Epidermal melanocyte (primary cell): Measurements from ENCODE around the gene KCNMB2.

Source experiments
- DNase-seq: peaks from one replicate; pipeline ENCODE4 v3.0.0; 2011; ENCODE audit warnings: low spot score; ENCODE audit not compliant: insufficient read length

KCNMB2 gene

DNA sequence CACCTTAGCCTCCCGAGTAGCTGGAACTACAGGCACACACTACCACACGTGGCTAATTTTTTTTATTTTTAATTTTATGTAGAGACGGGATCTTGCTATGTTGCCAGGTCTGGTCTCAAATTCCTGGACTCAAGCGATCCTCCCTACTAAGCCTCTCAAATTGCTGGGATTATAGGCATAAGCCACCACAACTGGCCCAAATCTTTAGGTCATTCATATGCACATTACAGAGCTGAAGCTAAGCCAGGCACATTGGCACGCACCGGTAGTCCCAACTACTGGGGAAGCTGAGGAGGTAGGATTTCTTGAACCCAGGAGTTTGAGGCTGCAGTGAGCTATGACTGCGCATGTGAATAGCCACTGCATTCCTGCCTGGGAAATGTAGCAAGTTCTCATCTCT, 269.5 kb downstream of the KCNMB2 start:
- no peak for DNase-seq

DNA sequence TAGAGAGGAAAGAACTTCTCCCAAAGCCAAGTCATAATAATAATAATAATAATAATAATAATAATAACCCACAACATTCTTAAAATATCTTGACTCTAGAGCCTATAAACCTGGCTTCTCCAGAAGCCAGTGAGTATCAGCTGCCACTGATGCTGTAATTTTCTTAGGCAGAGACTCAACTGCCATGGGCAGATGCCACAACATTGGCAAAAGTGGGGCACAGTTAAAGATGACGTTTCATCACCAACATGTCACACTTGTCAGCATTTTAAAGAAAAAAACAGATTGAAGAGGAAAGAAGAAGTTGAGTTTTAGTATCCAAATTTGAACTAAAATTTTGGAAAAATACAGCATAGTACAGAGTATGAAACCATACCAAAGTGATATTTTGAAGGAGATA, 270.4 kb downstream of the KCNMB2 start:
- no peak for DNase-seq

DNA sequence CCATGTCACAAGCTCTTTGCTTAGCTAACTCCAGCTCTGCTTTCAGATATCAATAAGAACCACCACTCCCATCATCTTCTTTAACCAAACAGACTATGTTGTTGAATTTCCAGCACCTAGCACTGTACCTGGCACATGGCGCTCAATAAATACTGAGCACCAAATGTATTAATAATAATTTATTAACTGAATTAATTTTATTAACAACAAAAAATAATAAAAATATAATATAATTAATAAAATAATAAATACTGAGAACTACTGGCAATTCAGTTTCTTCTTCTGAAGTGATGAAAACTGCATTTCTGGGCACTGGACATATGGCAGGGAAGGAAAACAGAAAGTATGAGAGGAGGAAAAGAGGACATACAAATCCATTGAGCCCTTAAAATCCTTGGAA, 271.5 kb downstream of the KCNMB2 start:
- DNase-seq, result no peak

DNA sequence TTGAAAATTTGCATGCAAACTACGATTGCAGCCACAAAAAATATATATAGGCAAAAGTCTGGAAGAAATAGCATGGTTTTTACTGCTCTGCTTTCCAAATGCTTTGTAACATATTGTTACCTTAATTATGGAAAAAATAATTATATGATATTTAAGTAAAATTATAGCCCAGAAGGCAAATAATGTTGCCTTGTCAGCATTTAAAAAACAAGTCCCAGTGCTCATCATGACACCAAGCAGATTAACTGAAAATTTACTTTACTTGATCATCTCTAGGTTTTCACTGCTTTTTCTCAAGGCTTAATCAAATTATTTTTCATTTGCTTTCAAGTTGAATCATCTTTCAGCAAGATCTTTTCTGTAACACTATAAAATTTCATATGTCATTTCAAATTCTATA, 272.5 kb downstream of the KCNMB2 start:
- no peak for DNase-seq

DNA sequence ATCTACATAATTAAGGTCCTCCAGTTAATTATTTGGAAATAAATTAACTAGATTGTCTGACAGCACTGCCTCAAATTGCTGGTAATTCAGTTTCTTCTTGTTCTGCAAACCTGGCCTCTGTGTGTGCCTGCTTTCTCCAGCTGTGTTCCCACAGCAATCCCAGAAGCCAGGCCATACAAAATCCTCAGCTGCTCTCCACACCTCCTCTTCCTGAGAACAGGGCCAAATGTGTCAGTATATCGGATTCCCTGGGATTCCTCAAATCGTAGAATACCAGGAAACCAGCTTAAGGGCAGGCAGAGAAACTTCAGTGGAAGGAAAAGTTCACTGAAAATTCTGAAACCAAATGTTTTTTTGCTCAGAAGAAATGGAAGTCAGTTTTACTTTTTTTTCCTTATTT, 273.9 kb downstream of the KCNMB2 start:
- no peak for DNase-seq

DNA sequence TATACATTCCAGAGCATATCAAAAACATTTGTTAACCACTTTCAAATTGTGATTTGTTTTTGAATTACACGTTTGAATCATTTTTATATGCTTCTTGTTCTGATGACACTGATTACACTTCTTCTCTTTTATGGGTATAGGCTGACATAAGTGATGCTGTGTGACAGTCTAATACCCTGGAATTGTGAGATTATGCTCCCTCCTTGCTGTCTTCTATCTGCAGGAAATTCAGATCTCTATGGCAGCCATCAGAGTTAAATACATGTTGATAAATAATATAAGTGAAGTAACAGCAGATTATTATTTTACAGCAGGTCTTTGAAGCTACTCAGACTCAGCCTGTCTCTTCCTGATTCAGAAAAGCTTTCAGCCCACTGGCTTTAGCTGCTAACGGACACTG, 286.5 kb downstream of the KCNMB2 start:
- DNase-seq, result no peak

DNA sequence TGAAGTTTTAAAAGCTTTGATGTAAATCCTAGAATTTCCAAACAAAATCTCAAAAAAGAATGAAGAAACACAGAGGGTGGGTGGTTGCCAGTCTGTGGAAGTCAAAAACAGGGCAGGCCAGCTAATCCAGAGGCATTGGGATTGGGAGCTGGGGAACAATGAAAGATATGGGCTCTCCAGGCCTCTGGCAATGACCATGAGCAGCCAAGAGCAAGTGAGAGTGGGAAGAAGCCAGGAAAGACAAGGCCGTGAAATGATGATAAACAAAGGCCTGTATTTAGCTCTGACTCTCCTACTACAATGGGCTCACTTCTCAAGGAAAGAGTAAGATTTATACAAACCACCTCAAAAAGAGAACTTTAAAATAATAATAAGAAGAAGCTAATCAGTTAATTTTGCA, 286.9 kb downstream of the KCNMB2 start:
- no peak for DNase-seq

DNA sequence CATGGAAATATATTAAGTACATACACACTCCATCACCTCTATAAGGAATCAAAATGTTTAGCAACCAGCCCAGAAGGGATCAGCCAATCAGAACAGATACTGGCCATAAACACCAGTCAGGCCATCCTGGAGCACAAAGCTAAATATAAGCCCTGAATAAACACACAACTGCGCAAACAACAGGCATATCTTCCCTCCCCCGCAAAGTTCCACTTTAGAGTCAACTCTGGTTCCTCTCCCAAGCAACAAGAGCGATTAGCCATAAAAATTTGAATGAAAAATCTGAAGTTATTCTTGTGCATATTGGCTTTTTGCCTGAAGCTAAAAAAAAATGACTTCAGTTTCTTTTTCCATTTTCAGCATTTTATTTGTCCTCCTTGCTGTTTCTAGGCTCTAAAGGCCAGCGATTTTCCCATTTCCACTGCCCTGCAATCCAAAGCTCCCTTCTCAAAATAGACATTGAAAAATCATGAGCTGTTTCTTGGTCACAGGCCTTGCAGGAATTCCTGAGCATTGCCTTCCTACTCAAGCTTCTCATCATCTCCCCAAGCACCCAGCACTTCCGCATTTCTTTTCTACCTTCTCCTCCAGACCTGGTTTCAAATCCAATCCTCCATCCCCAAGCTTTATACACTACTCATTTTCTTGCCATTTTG, 287.5 kb downstream of the KCNMB2 start:
- DNase-seq, result no peak

DNA sequence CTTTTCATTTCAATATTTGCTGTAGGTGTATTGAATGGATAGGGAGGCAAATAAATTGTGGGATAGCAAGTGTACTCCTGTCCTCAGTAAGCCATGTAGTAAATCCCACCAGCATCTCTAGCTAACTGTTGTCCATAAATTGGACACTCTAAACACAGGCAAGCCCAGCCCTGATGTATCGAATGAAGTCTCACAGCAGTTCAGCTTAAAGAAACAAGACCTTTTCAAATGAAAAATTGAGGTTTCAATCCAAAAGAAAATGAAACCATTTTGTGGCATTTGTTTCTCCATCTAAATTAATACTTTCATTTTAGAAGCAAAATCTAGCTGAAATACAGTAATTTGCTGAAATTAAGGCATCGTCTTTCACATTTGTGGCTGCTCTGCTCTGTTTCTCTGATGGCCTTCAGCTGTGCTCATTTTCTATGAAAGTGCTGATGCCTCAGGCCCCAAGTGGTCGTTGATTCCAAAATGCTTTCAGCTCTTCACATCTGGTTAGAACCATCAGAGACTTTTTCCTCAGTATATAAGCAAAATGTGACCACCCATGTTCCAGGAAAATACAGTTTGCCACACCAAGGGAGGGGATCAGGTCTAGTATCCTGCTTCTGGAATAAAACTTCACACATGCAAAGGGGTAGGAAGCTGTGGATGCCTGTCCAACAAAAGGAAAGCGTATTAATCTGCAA, 290.3 kb downstream of the KCNMB2 start:
- DNase-seq, result no peak

DNA sequence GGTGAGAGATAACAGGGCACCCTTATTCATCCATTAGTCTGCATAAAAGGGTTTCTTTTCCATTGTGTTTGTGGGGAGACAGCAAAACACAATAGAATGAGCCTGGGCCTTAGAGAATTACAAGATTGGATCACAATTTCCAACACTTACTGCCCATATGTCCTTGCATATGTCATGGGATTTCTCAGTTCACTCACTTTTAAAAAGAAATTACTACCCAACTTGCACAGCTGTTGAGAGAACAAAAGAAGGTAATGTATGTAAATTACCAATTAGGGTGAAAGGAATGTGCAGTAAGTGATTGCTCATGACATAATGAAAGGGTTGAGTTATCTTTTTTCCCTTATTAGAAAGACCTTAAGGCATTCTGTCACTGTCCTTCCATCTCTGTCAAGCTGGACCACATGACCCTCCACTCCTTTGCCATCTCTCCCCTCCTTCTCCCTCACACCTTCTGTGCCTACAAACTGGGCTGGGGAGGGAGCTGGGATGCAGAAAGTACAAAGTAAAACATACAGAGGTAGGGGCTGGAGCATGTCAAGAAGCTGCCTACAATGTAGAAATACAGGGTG, 291.1 kb downstream of the KCNMB2 start:
- DNase-seq, result no peak

DNA sequence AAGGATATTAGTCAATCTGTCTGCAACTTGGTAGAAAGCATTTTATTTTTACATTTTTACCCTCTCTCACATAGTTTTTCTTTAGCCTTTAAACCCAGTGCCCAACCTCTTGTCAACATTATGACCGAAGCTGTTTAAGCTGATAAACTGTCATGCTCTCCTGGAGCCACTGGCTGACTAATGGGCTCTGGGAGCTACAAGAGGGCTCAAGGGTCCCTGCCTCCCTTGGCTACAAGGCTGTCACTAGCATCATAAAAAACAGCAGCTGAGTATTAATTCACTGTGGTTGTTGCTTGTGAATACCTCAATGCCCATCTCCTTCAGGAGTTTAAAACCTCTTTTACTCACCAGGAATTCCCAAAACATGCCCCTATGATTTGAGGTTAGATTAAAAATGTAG, 297.5 kb downstream of the KCNMB2 start:
- DNase-seq, result no peak

DNA sequence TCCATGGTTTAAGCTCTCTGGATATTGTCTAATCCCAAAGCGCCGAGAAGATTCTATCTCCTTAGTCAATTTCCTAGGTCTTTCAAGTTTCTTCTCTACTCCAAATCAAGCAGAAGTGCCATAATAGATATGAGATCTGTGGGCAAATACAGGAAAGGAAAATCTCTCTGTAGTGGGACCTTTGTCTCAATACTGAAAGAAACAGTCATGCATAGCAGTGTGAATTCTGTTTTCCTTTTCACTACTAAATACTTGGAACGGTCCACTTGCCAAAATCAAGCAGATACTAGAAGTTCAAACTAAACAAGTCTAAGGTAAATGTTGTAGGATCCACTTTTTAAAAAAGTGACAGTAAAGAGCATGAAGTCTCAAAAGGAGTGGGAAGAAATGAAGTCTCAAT, 298.8 kb downstream of the KCNMB2 start:
- DNase-seq, result no peak

DNA sequence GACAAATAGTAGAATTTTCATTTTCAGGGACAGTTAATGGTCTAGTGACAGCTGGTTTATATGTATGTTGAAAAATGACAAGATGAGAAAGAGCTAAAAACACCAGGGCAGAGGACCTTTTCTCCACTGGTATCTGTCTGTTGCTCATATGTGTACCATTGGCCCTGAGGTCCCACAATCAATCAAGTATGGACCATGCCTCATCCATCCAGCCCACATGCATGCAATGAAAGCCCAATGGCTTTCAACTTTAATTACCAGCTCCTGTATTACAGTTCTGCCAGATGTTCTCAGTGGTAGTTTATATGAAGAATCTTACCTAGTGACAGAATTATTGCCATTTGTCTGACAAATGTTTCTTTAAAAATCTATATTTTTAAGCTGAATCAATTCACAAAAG, 301.3 kb downstream of the KCNMB2 start:
- DNase-seq, result no peak

DNA sequence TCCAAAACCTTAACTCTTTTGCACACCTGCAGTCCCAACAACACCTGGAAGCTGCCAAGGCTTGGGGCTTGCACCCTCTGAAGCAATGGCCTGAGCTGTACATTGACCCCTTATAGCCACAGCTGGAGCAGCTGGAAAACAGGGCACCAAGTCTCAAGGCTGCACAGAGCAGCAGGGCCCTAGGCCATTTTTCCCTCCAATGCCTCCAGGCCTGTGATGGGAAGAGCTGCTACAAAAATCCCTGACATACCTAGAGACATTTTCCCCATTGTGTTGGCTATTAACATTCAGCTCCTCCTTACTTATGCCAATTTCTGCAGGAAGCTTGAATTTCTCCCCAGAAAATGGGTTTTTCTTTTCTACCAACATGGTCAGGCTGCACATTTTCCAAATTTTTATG, 304.4 kb downstream of the KCNMB2 start:
- no peak for DNase-seq

DNA sequence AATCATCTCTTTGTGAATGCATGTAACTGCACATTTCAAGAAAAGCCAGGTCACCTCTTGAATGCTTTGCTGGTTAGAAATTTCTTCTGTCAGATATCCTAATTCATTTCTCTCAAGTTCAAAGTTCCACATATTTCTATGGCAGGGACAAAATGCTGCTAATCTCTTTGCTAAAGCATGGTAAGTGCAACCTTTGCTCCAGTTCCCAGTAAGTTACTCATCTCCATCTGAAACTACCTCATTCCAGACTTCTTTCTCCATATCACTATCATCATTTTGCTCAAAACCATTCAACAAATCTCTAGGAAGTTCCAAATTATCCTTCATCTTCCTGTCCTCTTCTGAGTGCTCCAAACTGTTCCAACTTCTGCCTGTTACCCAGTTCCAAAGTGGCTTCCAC, 304.8 kb downstream of the KCNMB2 start:
- no peak for DNase-seq

DNA sequence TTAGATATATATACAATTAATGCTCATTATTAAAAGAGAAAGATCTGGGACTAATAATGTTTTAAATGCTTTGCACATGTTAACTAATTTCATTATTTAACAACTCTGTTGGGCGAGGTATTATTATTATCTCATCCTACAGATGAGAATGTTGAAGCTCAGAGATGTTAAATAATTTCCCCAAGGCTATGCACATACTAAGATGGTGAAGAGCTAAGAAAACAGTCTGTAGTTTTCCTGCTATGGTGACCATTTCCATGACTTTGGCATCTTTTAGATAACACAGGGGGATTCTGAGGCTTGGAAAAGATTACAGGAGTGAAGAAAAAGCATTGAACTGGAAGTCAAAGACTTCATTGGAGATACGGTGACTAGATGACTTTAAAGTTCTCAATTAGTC, 308.7 kb downstream of the KCNMB2 start:
- no peak for DNase-seq

DNA sequence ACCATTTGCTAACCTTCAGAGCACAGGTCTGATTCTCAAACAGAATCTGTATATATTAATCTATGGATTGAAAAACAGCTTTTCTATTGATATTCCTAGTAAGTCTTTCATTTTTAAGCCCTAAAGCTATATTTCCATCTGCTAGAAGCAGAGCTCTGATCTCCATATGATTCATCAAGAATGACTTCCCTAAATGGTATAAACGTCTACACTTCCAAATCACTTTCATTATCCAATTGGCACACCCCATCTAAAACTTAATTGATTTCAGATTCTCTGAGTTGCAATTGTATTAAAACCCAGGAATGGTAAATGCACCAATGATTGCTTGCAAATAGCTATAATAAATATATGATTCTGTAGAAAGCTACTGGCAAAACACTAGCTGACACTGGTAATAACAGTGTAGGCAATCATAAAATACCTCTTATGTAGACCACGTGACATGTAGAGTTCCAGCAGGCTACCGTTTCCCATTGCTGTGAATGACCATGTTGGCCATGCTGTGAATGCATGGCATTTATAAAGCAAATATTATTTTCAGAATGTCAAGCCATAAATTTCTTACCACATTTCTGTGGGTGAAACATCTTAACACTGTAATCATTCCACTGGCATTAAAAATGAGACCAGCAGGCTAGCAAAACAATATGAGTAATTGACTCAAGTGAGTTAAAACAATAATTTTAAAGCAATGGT, 309.3 kb downstream of the KCNMB2 start:
- DNase-seq, result no peak

DNA sequence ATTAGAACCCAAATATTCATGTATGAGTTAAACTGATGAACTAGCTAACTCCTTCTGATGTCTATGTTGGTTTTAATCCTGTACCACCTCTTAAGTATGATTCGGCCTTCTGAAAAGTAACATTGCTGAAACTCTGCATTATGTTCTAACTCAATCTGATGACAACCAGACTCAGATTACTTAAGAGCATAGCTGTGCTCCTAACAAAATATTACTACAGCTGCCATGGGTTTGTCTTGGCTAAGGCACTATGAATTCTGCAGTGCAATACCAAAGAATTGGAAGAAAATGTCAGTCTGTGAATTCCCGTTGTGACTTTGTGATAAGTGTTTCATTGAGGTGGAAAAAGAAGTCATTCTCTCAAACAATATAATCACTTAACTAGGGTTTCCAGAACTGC, 311.0 kb downstream of the KCNMB2 start:
- no peak for DNase-seq

DNA sequence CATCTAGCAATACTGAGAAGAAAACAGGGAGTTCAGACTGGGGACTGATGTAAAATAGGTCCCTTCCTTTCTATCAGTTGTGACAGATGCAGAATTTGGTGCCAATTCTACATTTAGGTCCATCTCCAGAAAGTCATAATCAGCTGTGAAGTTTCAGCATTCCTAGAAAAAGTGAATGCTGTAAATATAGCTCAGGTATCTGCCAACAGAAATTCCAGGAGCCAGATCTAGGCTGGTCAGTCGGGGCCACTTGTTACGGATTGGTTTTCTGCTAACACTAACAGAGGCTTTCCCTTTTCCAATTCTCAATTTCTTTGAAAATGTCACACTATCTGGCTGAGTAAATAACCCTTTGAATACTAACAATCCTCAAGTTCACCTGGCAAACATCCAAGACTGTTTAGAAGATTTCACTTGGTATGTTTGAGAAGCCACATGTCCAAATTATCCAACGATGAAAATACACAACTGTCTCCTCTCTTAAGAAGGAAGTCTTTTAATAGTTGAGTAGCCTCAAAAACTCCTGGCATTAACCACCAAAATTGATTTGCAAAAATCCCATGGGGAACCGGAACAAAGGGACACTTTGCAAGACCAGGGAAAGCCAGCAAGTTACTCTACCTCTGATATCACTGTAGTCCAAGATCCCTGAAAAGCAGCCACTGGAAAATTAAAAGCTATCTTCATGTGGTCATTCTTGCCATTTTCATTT, 313.1 kb downstream of the KCNMB2 start:
- DNase-seq, result no peak

DNA sequence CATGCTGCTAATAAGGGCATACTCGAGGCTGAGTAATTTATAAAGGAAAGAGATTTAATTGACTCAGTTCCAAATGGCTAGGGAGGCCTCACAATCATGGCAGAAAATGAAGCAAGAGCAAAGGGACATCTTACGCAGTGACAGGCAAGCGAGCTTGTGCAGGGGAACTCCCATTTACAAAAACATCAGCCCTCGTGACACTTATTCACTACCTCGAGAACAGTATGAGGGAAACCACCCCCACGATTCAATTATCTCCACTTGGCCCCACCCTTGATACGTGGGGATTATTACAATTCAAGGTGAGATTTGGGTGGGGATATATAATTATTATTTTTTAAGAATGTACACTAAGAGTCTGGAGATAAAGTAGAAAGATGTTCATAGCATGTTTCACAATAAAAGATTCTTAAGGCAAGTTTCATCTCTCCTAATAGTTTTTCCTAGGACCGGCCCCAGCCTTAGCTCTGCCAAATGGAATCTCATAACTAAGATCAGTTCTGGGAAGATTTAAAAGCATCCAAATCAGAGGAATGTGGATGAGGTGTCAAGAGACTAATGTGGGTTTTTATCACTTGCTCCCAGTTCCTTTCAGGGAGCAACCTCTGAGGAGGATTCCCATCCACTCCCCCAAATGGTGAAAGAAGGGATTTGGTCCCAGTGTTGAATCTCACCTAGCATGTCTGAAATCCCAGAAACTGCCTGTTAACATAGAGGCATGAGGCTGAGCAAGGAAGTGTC, 314.4 kb downstream of the KCNMB2 start:
- no peak for DNase-seq

DNA sequence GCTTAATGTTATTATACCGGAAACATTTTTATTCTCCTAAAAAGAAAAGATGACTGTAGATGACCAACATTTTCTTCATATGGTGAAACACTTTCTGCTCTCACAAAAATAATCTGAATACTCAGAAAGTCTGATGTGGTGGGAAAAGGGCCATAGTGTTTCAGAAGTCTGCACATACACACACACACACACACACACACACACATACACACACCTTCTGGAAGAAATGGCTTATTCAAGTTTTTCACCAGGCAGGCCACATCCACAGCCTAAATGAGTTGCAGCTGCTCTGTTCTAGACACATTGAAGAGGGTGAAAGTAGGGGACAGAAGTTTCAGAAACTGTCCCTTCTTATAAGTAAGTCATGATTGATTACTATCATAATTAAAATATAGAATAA, 315.3 kb downstream of the KCNMB2 start:
- no peak for DNase-seq
